Gastroesophageal sphincter (tissue), 3 donors: ENCODE measurements around the gene TTC14.

Source experiments
- POLR2A ChIP-seq, 2 donors: fragments of 450-650 bp; IDR thresholded peaks; one replicate each; pipeline ENCODE4 v1.6.1; 2017; ENCODE audit warnings: antibody characterized with exemption in 2 of 2, mild to moderate bottlenecking in 2 of 2, moderate library complexity in 1 of 2
- TF ChIP-seq, protein P1 (sequence below), 4 experiments: fragments of 200-600 bp in 2 of 4; fragments of 450-650 bp in 2 of 4; sonication (generic) in 1 of 4; IDR thresholded peaks; one replicate each; pipeline ENCODE4 v1.5.1; 2017 to 2019; ENCODE audit warnings: antibody characterized with exemption in 4 of 4, mild to moderate bottlenecking in 2 of 4, moderate library complexity in 2 of 4

DNA sequence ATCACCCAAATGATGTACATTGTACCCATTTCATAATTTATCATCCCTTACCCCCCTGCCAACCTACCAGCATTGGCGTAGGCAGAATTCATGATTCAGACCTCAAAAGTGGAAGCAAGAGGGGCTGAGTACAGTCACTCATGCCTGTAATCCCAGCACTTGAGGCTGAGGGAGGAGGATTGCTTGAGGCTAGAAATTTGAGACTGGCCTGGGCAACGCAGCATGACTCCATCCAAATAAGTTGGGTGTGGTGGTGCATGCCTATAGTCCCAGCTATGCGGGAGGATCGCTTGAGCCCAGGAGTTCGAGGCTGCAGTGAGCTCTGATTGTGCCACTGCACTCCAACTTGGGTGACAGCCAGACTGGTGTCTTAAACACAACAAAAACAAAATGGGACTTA is 10.4 kb downstream of the TTC14 start:
- TF ChIP-seq, protein P1, sequence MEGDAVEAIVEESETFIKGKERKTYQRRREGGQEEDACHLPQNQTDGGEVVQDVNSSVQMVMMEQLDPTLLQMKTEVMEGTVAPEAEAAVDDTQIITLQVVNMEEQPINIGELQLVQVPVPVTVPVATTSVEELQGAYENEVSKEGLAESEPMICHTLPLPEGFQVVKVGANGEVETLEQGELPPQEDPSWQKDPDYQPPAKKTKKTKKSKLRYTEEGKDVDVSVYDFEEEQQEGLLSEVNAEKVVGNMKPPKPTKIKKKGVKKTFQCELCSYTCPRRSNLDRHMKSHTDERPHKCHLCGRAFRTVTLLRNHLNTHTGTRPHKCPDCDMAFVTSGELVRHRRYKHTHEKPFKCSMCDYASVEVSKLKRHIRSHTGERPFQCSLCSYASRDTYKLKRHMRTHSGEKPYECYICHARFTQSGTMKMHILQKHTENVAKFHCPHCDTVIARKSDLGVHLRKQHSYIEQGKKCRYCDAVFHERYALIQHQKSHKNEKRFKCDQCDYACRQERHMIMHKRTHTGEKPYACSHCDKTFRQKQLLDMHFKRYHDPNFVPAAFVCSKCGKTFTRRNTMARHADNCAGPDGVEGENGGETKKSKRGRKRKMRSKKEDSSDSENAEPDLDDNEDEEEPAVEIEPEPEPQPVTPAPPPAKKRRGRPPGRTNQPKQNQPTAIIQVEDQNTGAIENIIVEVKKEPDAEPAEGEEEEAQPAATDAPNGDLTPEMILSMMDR (IDR thresholded peaks at IDR 0.05), result no peak
- TF ChIP-seq POLR2A (IDR thresholded peaks at IDR 0.05), result no peak
